HepG2 (cell line): ENCODE data around the gene C2orf80. TPM values are rescaled to one million over a fixed set of nuclear protein-coding genes. Genes with fewer than 3 reads are reported as not detected.

ENCODE experiments used
- ATAC-seq: fragments of 200-7000 bp; cut with Tn5 transposase; 3 replicates; pipeline ENCODE4 v1.9.1; 2020; ENCODE audit warnings: mild to moderate bottlenecking, moderate library complexity
- BruUV-seq: library from RNA; stranded (reverse); fragments of 400-500 nt; replicated peaks from 2 replicates; lab custom pipeline; 2021; lab: Mats Ljungman, UMichigan
- CTCF ChIA-PET: fragments of 300-600 bp; formaldehyde crosslinking; extraction: SDS; loops from one replicate; lab custom pipeline; 2021; ENCODE audit warnings: low total read pairs, inconsistent platforms, low intra/inter-chr PET ratio; lab: Yijun Ruan, JAX
- POLR2A ChIA-PET: fragments of 350-600 bp; sonication (Branson Sonifier 250); formaldehyde crosslinking; loops from one replicate; lab custom pipeline; 2020; ENCODE audit warnings: antibody characterized with exemption, inconsistent platforms; lab: Yijun Ruan, JAX
- DNase-seq: peaks from one replicate; pipeline ENCODE4 v3.0.0-alpha.2; 2015; ENCODE audit warnings: low spot score
- FAIRE-seq: peaks from 3 replicates; lab custom pipeline; 2011; peaks lifted over from hg19 to GRCh38; lab: Jason Lieb, UNC
- H2AFZ ChIP-seq: one replicate; pipeline ENCODE4 v1.6.1; 2011; ENCODE audit warnings: low read length, inconsistent platforms
- H3K27ac ChIP-seq: fragments of 300-600 bp; 3 replicates; pipeline ENCODE4 v1.8.0; 2011; ENCODE audit warnings: mixed run types, mild to moderate bottlenecking, mixed read lengths, low read length, inconsistent platforms; ENCODE audit not compliant: insufficient read depth; ENCODE audit errors: extremely low read length
- H3K27me3 ChIP-seq, 2 experiments: fragments of 200-600 bp in 1 of 2; 2 replicates in 1 of 2; 3 replicates in 1 of 2; pipeline versions ENCODE4 v1.6.0 to v1.8.0; 2011; ENCODE audit warnings: low read length in 2 of 2, mild to moderate bottlenecking in 2 of 2, moderate library complexity in 2 of 2, inconsistent platforms in 1 of 2; ENCODE audit not compliant: insufficient read depth in 2 of 2, control insufficient read depth in 1 of 2
- H3K36me3 ChIP-seq, 2 experiments: fragments of 200-600 bp in 1 of 2; replicated peaks in 1 of 2; 2 replicates in 1 of 2; 3 replicates in 1 of 2; pipeline versions ENCODE4 v1.5.1 to v1.8.0; 2011; ENCODE audit warnings: low read length in 2 of 2, inconsistent platforms in 1 of 2; ENCODE audit not compliant: insufficient read depth in 2 of 2, control insufficient read depth in 1 of 2
- H3K4me1 ChIP-seq: 2 replicates; pipeline ENCODE4 v1.5.1; 2012; ENCODE audit warnings: low read length, inconsistent platforms; ENCODE audit not compliant: insufficient read depth
- H3K4me2 ChIP-seq: 2 replicates; pipeline ENCODE4 v1.6.0; 2011; ENCODE audit warnings: low read depth, low read length, inconsistent platforms
- H3K4me3 ChIP-seq, 3 experiments: fragments of 200-600 bp in 1 of 3; sonication (generic), shearing (Covaris generic) in 1 of 3; replicated peaks in 1 of 3; 2 replicates each; pipeline ENCODE4 v1.5.1; 2011 to 2016; ENCODE audit warnings: low read length in 3 of 3, inconsistent platforms in 2 of 3, low read depth in 2 of 3, mild to moderate bottlenecking in 2 of 3, control low read depth in 1 of 3, mixed read lengths in 1 of 3; ENCODE audit not compliant: insufficient read depth in 1 of 3
- H3K79me2 ChIP-seq: one replicate; pipeline ENCODE4 v1.6.1; 2011; ENCODE audit warnings: low read length, inconsistent platforms; ENCODE audit not compliant: insufficient read depth
- H3K9ac ChIP-seq: 2 replicates; pipeline ENCODE4 v1.6.0; 2011; ENCODE audit warnings: mild to moderate bottlenecking, low read depth, low read length, inconsistent platforms; ENCODE audit not compliant: insufficient read depth
- H3K9me3 ChIP-seq: 2 replicates; pipeline ENCODE4 v1.5.1; 2012; ENCODE audit warnings: mild to moderate bottlenecking, low read length
- H4K20me1 ChIP-seq: 2 replicates; pipeline ENCODE4 v1.6.0; 2011; ENCODE audit warnings: inconsistent platforms, mild to moderate bottlenecking, low read length, moderate library complexity; ENCODE audit not compliant: insufficient read depth
- BHLHE40 ChIP-seq: IDR thresholded peaks from 2 replicates; pipeline ENCODE4 v1.6.1; 2011; ENCODE audit warnings: low read length, improper control_type of control experiment
- CEBPB ChIP-seq: IDR thresholded peaks from 2 replicates; pipeline ENCODE4 v1.6.1; 2011; ENCODE audit warnings: low read depth, low read length, improper control_type of control experiment, borderline replicate concordance
- CENPT ChIP-seq: sonication (generic); formaldehyde crosslinking; IDR thresholded peaks from 2 replicates; pipeline ENCODE4 v1.8.0; 2022; ENCODE audit warnings: low read depth, mild to moderate bottlenecking, moderate library complexity, missing genetic modification reagents
- HCFC1 ChIP-seq: fragments of 150-350 bp; IDR thresholded peaks from 2 replicates; pipeline ENCODE4 v1.6.1; 2014; ENCODE audit warnings: low read depth, low read length
- HMGA1 ChIP-seq: sonication (generic); formaldehyde crosslinking; conservative IDR thresholded peaks from 2 replicates; pipeline ENCODE4 v1.4.0; 2020; ENCODE audit warnings: missing genetic modification reagents
- KLF13 ChIP-seq: sonication (generic); formaldehyde crosslinking; IDR thresholded peaks from 2 replicates; pipeline ENCODE4 v1.4.0; 2020; ENCODE audit warnings: mild to moderate bottlenecking, missing genetic modification reagents
- MYC ChIP-seq: sonication (generic); formaldehyde crosslinking; IDR thresholded peaks from 2 replicates; pipeline ENCODE4 v1.9.0; 2021; ENCODE audit warnings: missing genetic modification reagents, borderline replicate concordance
- POLR2G ChIP-seq: fragments of 200-400 bp; formaldehyde crosslinking; IDR thresholded peaks from 2 replicates; pipeline ENCODE4 v1.6.1; 2018; ENCODE audit warnings: mild to moderate bottlenecking, low read depth, low read length, moderate library complexity
- ZNF33B ChIP-seq: sonication (generic); formaldehyde crosslinking; IDR thresholded peaks from 2 replicates; pipeline ENCODE4 v1.5.1; 2020; ENCODE audit warnings: mild to moderate bottlenecking, missing genetic modification reagents
- ZNF441 ChIP-seq: sonication (generic); formaldehyde crosslinking; IDR thresholded peaks from 2 replicates; pipeline ENCODE4 v1.7.0; 2021; ENCODE audit warnings: missing genetic modification reagents, borderline replicate concordance
- ZNF557 ChIP-seq: sonication (generic); formaldehyde crosslinking; IDR thresholded peaks from 2 replicates; pipeline ENCODE4 v1.4.0; 2020; ENCODE audit warnings: missing genetic modification reagents
- ZNF709 ChIP-seq: sonication (generic); formaldehyde crosslinking; IDR thresholded peaks from 2 replicates; pipeline ENCODE4 v1.5.0; 2020; ENCODE audit warnings: mild to moderate bottlenecking, missing genetic modification reagents
- WGBS: methylation state at CpG from one replicate; pipeline ENCODE4 v1.1.6; 2017; ENCODE audit warnings: low lambda C conversion rate; 5-methylcytosine and 5-hydroxymethylcytosine counted together
- in situ Hi-C: cut with HindIII; loops from 2 replicates; pipeline ENCODE4 v1.10.0; 2017; ENCODE audit warnings: low pct_unique_long_range_greater_than_20kb; ENCODE audit not compliant: extremely low pct_ligation_motif_present
- intact Hi-C: fragments of 100-400 bp; cut with micrococcal nuclease; formaldehyde crosslinking; loops from one replicate; pipeline ENCODE4 v1.10.0; 2022; ENCODE audit not compliant: unreplicated experiment
- polyA plus RNA-seq, 8 experiments: library from polyadenylated mRNA; depleted of rRNA in 3 of 8; stranded (reverse) in 7 of 8; unstranded in 1 of 8; fragments of >200 nt; fragmentation: Illumina TruSeq in 4 of 8; extraction: Trizol in 4 of 8; gene quantifications; 2 replicates each; pipeline versions ENCODE4 v1.2.1 to v1.2.3, GENCODE V29; 2011 to 2016; ENCODE audit warnings: low read depth in 4 of 8, missing spikeins in 1 of 8, mixed read lengths in 1 of 8; ENCODE audit not compliant: insufficient read depth in 1 of 8
- total RNA-seq, 5 experiments: library from RNA; depleted of rRNA; stranded (reverse); fragments of >200 nt; fragmentation: Illumina TruSeq; extraction: Trizol; gene quantifications; 2 replicates each; pipeline ENCODE4 v1.2.3, GENCODE V29; 2016; ENCODE audit warnings: low read depth in 1 of 5

C2orf80 gene
- total and polyA plus RNA-seq, 2 of the 13 experiments (the other 11 are each of a cell fraction or from before 2014, with no cell fraction given) = not detected

DNA sequence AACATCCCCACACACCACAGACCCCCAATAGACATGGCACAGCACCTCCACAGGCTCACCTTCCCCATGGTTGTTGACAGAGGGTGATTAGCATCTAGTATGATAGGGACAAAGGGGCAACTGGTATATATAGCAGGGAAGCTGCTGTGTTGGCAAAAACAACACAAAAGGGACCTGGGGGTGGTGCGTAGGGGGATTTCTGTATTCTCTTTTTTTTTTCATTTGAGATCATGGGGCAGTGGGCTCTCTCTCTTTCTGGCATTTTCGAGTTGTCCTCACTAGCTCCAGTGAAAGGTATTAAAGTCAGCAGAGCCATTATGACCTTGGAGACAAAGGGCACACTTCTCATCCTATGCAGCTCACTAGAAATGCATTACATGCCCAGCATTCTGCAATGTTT lies 26.3 kb downstream of the C2orf80 start, which contains the start of gene CRYGA (continued):
- TF ChIP-seq MYC (CRISPR knock-in tag) (no peak), HCFC1 (no peak), POLR2G (no peak), ZNF557 (CRISPR knock-in tag) (no peak), CENPT (no peak), ZNF709 (CRISPR knock-in tag) (no peak), ZNF441 (CRISPR knock-in tag) (no peak), KLF13 (CRISPR knock-in tag) (no peak)

DNA sequence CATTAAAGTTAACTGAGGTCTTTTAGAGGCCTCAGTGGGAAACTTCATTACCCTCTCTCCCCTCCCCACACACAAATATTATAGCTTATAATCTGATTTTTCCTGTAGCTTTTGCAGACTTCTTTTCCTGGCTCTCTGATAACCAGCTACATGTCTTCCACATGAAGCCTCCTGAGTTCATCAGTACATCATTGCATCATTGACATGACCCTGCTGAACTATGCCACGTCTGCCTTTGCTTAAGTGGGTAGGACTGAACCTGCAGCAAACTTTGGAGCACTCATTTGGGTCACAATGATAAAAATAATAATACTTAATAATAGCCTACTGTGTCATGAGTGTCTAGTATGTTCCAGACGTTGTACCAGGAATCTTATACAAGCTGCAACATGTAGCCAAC lies 33.4 kb downstream of the C2orf80 start:
- Histone ChIP-seq H3K9me3 (no peaks in the 10 kb centered on the region), H3K27me3 (0 out of 5 replicates have a peak, but pooled peaks cover 0 to 10% of the 10 kb centered on the region in 2 experiments), H3K4me2 (no peak overlapping the region), H3K4me3 (no peak overlapping the region), H3K4me1 (no peaks in the 10 kb centered on the region), H3K79me2 (no peaks in the 10 kb centered on the region), H3K27ac (no peak overlapping the region), H3K36me3 (no peaks in the 10 kb centered on the region), H3K9ac (no peak overlapping the region), H4K20me1 (no peaks in the 10 kb centered on the region), H2AFZ (no peak overlapping the region)
- no peak for FAIRE-seq
- ChIA-PET POLR2A (no interaction called here), CTCF (no interaction called here)
- TF ChIP-seq ZNF33B (no peak), CEBPB (peak; percentile 52; the same call in 1 of the 2 replicates), BHLHE40 (no peak), HMGA1 (CRISPR knock-in tag) (no peak)
- in situ Hi-C loops = no loop called here
- BruUV-seq = no TSS peak
- DNase-seq = no peak
- 2% methylated on average over 2 of the region's 2 CpGs for WGBS
- ATAC-seq = no peak
- intact Hi-C loops = no loop called here
